Ovary (tissue), 3 donors: ENCODE measurements around the gene PSPC1.

ENCODE experiments used
- CTCF ChIP-seq, 3 donors: fragments of 450-650 bp in 2 of 3; fragments of 200-600 bp in 1 of 3; IDR thresholded peaks; one replicate each; pipeline versions ENCODE4 v1.5.1 to v1.8.0; 2016 to 2022; ENCODE audit warnings: antibody characterized with exemption in 3 of 3, mild to moderate bottlenecking in 1 of 3
- EP300 ChIP-seq: sonication (generic); formaldehyde crosslinking; IDR thresholded peaks from one replicate; pipeline ENCODE4 v1.6.1; 2017; ENCODE audit warnings: antibody characterized with exemption
- POLR2A ChIP-seq: fragments of 450-650 bp; IDR thresholded peaks from one replicate; pipeline ENCODE4 v1.6.1; 2017; ENCODE audit warnings: antibody characterized with exemption, mild to moderate bottlenecking, moderate library complexity
- donor health status: DM: no; HTN: no; CAD: no.

- TF ChIP-seq POLR2A (no peak), CTCF (IDR thresholded peaks at IDR 0.05) (no peak), EP300 (no peak)
These were observed 23.0 kb upstream of the PSPC1 start for GRCh38 chr13:19805765-19806164.
